B cell (primary cell): ENCODE data around the gene ZNF772. TPM values are rescaled to one million over a fixed set of nuclear protein-coding genes. Genes with fewer than 3 reads are reported as not detected.

Source experiments
- ATAC-seq: fragments of 200-7000 bp; cut with Tn5 transposase; one replicate; pipeline ENCODE4 v1.10.0; 2021; ENCODE audit warnings: low read depth, mild to moderate bottlenecking, moderate number of reproducible peaks, moderate library complexity
- CTCF ChIA-PET: fragments of 350-600 bp; sonication (Branson Sonifier 250); formaldehyde crosslinking; loops from one replicate; lab custom pipeline; 2021; ENCODE audit warnings: antibody characterized with exemption, inconsistent platforms; lab: Charles Lee
- POLR2A ChIA-PET: fragments of 350-600 bp; sonication (Branson Sonifier 250); formaldehyde crosslinking; loops from one replicate; lab custom pipeline; 2021; ENCODE audit warnings: antibody characterized with exemption; lab: Charles Lee
- DNase-seq: peaks from one replicate; pipeline ENCODE4 v3.0.0; 2013
- H2AFZ ChIP-seq: 2 replicates; pipeline ENCODE4 v1.6.1; 2012; ENCODE audit warnings: mild to moderate bottlenecking, low read depth, low read length; ENCODE audit not compliant: insufficient read depth, poor library complexity, severe bottlenecking
- H3K27ac ChIP-seq, 2 donors: 1 replicate in 1 of 2; 2 replicates in 1 of 2; pipeline ENCODE4 v1.5.1; 2012 to 2013; ENCODE audit warnings: low read length in 2 of 2, mild to moderate bottlenecking in 2 of 2, moderate library complexity in 1 of 2
- H3K27me3 ChIP-seq, 4 experiments: fragments of 200-600 bp in 1 of 4; sonication (generic) in 1 of 4; replicated peaks in 1 of 4; 1 replicate in 2 of 4; 2 replicates in 2 of 4; pipeline versions ENCODE4 v1.6.1 to v1.7.0; 2013 to 2016; ENCODE audit warnings: low read length in 3 of 4, mild to moderate bottlenecking in 2 of 4, mixed read lengths in 1 of 4, moderate library complexity in 1 of 4; ENCODE audit not compliant: insufficient read depth in 4 of 4, control insufficient read depth in 3 of 4; ENCODE audit errors: control extremely low read depth in 1 of 4
- H3K36me3 ChIP-seq, 2 experiments: replicated peaks in 1 of 2; 1 replicate in 1 of 2; 2 replicates in 1 of 2; pipeline versions ENCODE4 v1.6.1 to v1.7.1; 2013; ENCODE audit warnings: low read length in 1 of 2; ENCODE audit not compliant: insufficient read depth in 2 of 2, control insufficient read depth in 1 of 2; ENCODE audit errors: control extremely low read depth in 1 of 2, extremely low read depth in 1 of 2
- H3K4me1 ChIP-seq, 2 donors: fragments of 200-600 bp in 1 of 2; sonication (generic) in 1 of 2; 1 replicate in 1 of 2; 2 replicates in 1 of 2; pipeline versions ENCODE4 v1.5.1 to v1.6.1; 2013 to 2017; ENCODE audit warnings: low read length in 2 of 2; ENCODE audit not compliant: control insufficient read depth in 2 of 2, insufficient read depth in 2 of 2
- H3K4me2 ChIP-seq: replicated peaks from 2 replicates; pipeline ENCODE3; 2012; ENCODE audit warnings: mild to moderate bottlenecking, low read depth, low read length; ENCODE audit not compliant: poor library complexity, severe bottlenecking
- H3K4me3 ChIP-seq, 5 experiments: fragments of 200-600 bp in 1 of 5; sonication (generic) in 1 of 5; 1 replicate in 3 of 5; 2 replicates in 2 of 5; pipeline versions ENCODE4 v1.5.1 to v1.7.0; 2011 to 2016; ENCODE audit warnings: low read length in 4 of 5, mild to moderate bottlenecking in 4 of 5, low read depth in 2 of 5, control low read depth in 1 of 5, moderate library complexity in 1 of 5; ENCODE audit not compliant: insufficient read depth in 1 of 5; ENCODE audit errors: control extremely low read depth in 1 of 5, extremely low read depth in 1 of 5
- H3K79me2 ChIP-seq: fragments of 200-600 bp; sonication (generic); one replicate; pipeline ENCODE4 v1.6.0; 2016; ENCODE audit warnings: low read length; ENCODE audit not compliant: control insufficient read depth, insufficient read depth
- H3K9ac ChIP-seq: fragments of 200-600 bp; sonication (generic); 2 replicates; pipeline ENCODE4 v1.6.1; 2017; ENCODE audit warnings: mild to moderate bottlenecking, low read length, moderate library complexity
- H3K9me3 ChIP-seq, 3 donors: one replicate each; pipeline versions ENCODE4 v1.6.1 to v1.7.1; 2013; ENCODE audit warnings: low read length in 2 of 3; ENCODE audit not compliant: control insufficient read depth in 2 of 3, insufficient read depth in 1 of 3; ENCODE audit errors: control extremely low read depth in 1 of 3
- H4K20me1 ChIP-seq: 2 replicates; pipeline ENCODE4 v1.6.0; 2012; ENCODE audit warnings: mild to moderate bottlenecking, low read length; ENCODE audit not compliant: insufficient read depth, control insufficient read depth, poor library complexity, severe bottlenecking
- H3K27ac Mint-ChIP-seq: one replicate; pipeline ENCODE4 v1.8.0; 2021; ENCODE audit warnings: mixed read lengths
- H3K27me3 Mint-ChIP-seq: one replicate; pipeline ENCODE4 v1.8.0; 2021; ENCODE audit warnings: mixed read lengths
- H3K4me1 Mint-ChIP-seq: one replicate; pipeline ENCODE4 v1.8.0; 2021; ENCODE audit warnings: mixed read lengths
- H3K4me3 Mint-ChIP-seq: one replicate; pipeline ENCODE4 v1.8.0; 2021; ENCODE audit warnings: mixed read lengths
- H3K9me3 Mint-ChIP-seq: one replicate; pipeline ENCODE4 v1.8.0; 2022; ENCODE audit warnings: mixed read lengths; ENCODE audit not compliant: insufficient read depth
- CTCF ChIP-seq: fragments of 200-600 bp; IDR thresholded peaks from one replicate; pipeline ENCODE4 v1.8.0; 2022; ENCODE audit warnings: antibody characterized with exemption, mild to moderate bottlenecking
- EZH2 ChIP-seq: IDR thresholded peaks from 2 replicates; pipeline ENCODE4 v1.6.1; 2012; ENCODE audit warnings: borderline replicate concordance, low read depth, mild to moderate bottlenecking, moderate library complexity, low read length; ENCODE audit not compliant: insufficient read depth, poor library complexity, severe bottlenecking
- WGBS: methylation state at CpG from one replicate; pipeline ENCODE4 v1.1.5; 2013; ENCODE audit warnings: missing lambda C conversion rate; ENCODE audit not compliant: insufficient coverage; 5-methylcytosine and 5-hydroxymethylcytosine counted together
- intact Hi-C: fragments of 100-400 bp; cut with micrococcal nuclease; formaldehyde crosslinking; loops from one replicate; pipeline ENCODE4 v1.10.0; 2022
- polyA plus RNA-seq: library from polyadenylated mRNA; depleted of rRNA; stranded (reverse); fragments of >200 nt; gene quantifications from 2 replicates; pipeline ENCODE4 v1.2.3, GENCODE V29; 2012
- total RNA-seq, 2 donors: library from RNA; stranded (reverse); fragments of 120-200 nt in 1 of 2; gene quantifications; 1 replicate in 1 of 2; 2 replicates in 1 of 2; pipeline versions ENCODE4 v1.2.3 to v1.2.4, GENCODE V29; 2013 to 2022

ZNF772 gene
- total and polyA plus RNA-seq, 2 donors (not counting 1 experiment from before 2014, with no cell fraction given): 2.2 to 27.4 TPM

- no peaks in the 10 kb centered on the region for H4K20me1 ChIP-seq
- intact Hi-C loops: loop anchor here (1.0 to 10.0 kb wide), 15 partner anchors 23 to 1042 kb away; partner anchors contain the start of genes TRAPPC2B, ZNF134, ZNF17 and ZNF417
- peak overlapping the region; percentile 61 to 81 (median 69) for H3K4me3 ChIP-seq
- no peak overlapping the region for H3K27ac ChIP-seq
- Mint-ChIP-seq H3K4me3 (peak overlapping the region; percentile 99), H3K9me3 (no peaks in the 10 kb centered on the region), H3K4me1 (peaks cover 28% of the 10 kb centered on the region), H3K27me3 (no peaks in the 10 kb centered on the region), H3K27ac (peak overlapping the region; percentile 94)
- POLR2A ChIA-PET: no interaction called here
- peak overlapping the region; percentile 99 for H3K4me2 ChIP-seq
- peaks cover 17% of the 10 kb centered on the region in 2 donors for H3K4me1 ChIP-seq
- WGBS: 30% methylated on average over 11 of the region's 15 CpGs
- CTCF ChIA-PET: interaction anchor here (1.5 kb wide), 1 partner anchor 29 kb away, joined by 3 read pairs; no protein-coding TSS in a partner anchor
- H3K9me3 ChIP-seq: no peaks in the 10 kb centered on the region
- DNase-seq (no peak), ATAC-seq (no peak)
- H3K27me3 ChIP-seq: no peaks in the 10 kb centered on the region
- peaks cover 4 to 6% of the 10 kb centered on the region in 2 experiments for H3K36me3 ChIP-seq
- H3K9ac ChIP-seq: peak overlapping the region; percentile 85
- TF ChIP-seq CTCF (no peak), EZH2 (no peak)
- H3K79me2 ChIP-seq: peaks cover 43% of the 10 kb centered on the region
- peak overlapping the region; percentile 87 for H2AFZ ChIP-seq
These were observed 42.8 kb downstream of the ZNF772 start for GRCh38 chr19:57434386-57435061.

GRCh38 chr19:57421037-57421436, 56.3 kb downstream of the ZNF772 start:
- no CpG with 5 or more reads among the region's 3 CpGs for WGBS

More at GRCh38 chr19:57421037-57421436, 56.3 kb downstream of the ZNF772 start:
- Histone ChIP-seq H3K9me3 (peaks cover 2 to 36% (median 23%) of the 10 kb centered on the region in 3 donors), H3K9ac (no peak overlapping the region), H3K79me2 (peaks cover 12% of the 10 kb centered on the region), H2AFZ (no peak overlapping the region), H3K36me3 (peaks cover 24 to 37% of the 10 kb centered on the region in 2 experiments), H3K4me2 (no peak overlapping the region), H4K20me1 (no peaks in the 10 kb centered on the region), H3K27me3 (no peaks in the 10 kb centered on the region), H3K4me1 (no peaks in the 10 kb centered on the region), H3K27ac (no peak overlapping the region), H3K4me3 (no peak overlapping the region)
- no peak overlapping the region for H3K4me3 Mint-ChIP-seq
- ChIA-PET CTCF (no interaction called here), POLR2A (no interaction called here)
- DNase-seq: no peak
- intact Hi-C loops: no loop called here
- H3K4me1 Mint-ChIP-seq: no peaks in the 10 kb centered on the region
- no peak for ATAC-seq
- TF ChIP-seq CTCF (no peak), EZH2 (no peak)
- no peaks in the 10 kb centered on the region for H3K27me3 Mint-ChIP-seq
- no peak overlapping the region for H3K27ac Mint-ChIP-seq
- H3K9me3 Mint-ChIP-seq: peaks cover 10% of the 10 kb centered on the region
